GM18517 (cell line): ENCODE measurements around the gene HUWE1.
"Not testable (repeated sequence)": the region's sequence is repeated elsewhere in the genome, so short reads cannot be mapped to it uniquely, and the experiment has no call there.

Source experiments
- ATAC-seq: cut with Tn5 transposase; IDR thresholded peaks from one replicate; pipeline ENCODE4 v1.9.1; 2021; ENCODE audit warnings: mild to moderate bottlenecking, moderate library complexity; ENCODE audit not compliant: unreplicated experiment

Gene HUWE1, protein sequence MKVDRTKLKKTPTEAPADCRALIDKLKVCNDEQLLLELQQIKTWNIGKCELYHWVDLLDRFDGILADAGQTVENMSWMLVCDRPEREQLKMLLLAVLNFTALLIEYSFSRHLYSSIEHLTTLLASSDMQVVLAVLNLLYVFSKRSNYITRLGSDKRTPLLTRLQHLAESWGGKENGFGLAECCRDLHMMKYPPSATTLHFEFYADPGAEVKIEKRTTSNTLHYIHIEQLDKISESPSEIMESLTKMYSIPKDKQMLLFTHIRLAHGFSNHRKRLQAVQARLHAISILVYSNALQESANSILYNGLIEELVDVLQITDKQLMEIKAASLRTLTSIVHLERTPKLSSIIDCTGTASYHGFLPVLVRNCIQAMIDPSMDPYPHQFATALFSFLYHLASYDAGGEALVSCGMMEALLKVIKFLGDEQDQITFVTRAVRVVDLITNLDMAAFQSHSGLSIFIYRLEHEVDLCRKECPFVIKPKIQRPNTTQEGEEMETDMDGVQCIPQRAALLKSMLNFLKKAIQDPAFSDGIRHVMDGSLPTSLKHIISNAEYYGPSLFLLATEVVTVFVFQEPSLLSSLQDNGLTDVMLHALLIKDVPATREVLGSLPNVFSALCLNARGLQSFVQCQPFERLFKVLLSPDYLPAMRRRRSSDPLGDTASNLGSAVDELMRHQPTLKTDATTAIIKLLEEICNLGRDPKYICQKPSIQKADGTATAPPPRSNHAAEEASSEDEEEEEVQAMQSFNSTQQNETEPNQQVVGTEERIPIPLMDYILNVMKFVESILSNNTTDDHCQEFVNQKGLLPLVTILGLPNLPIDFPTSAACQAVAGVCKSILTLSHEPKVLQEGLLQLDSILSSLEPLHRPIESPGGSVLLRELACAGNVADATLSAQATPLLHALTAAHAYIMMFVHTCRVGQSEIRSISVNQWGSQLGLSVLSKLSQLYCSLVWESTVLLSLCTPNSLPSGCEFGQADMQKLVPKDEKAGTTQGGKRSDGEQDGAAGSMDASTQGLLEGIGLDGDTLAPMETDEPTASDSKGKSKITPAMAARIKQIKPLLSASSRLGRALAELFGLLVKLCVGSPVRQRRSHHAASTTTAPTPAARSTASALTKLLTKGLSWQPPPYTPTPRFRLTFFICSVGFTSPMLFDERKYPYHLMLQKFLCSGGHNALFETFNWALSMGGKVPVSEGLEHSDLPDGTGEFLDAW (N-terminal part only)

DNA sequence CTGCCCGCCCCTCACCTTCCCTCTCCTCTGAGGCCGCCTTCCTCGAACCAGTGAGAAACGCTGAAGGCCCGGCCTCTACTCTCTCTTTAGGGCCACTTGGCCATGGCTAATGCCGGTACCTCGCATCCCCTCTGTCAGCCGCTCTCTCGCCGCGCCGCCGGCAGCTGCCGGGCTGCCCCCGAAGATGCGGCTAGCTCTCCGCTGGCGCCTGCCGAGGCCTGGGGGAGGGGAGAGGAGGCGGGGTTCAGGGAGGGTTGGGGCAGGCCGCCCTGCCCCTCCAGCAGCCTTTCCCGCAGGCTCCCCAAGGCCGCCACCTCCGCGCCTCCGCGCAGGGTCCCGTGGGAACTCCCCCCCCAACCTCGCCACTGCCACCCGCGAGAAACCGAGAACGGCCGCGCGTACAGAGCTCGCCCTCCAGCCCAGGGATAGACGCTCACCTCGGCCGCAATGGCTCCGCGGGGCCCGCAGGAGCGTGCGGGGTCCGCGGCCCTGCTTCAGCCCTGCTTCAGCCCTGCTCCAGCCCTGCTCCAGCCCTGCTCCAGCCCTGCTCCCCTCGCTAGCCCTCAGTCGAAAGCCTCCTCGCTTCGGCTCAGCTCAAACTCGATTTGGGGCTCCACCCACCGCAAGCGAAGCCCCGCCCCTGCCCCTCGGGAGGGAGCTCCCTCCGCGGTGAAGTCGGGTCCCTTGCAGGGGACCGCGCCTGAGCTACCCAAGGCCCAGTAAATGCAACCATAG, at the start of gene HUWE1:
Gene HUWE1, minus strand, starts transcription at position 569 of the 735 bp plus-strand sequence. CDS start 32,612 bp downstream, outside the sequence.
- ATAC-seq: peak; percentile 31

DNA sequence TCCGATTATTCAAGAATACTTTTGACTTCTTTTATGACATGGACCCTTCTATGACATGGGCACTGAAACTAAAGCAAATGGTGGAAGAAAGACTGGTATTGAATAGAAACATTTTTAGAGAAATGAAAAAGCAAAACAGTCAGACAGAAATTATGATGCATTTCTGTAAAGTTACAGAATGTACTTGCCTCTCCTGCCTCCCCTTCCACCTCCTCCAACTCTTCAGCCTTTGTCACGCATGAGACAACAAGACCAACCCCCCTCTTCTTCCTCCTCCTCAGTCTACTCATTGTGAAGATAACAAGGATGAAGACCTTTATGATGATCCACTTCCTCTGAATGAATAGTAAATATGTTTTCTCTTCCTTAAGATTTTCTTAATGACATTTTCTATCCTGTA, 46.3 kb upstream of the HUWE1 start:
- peak; percentile 66 for ATAC-seq

DNA sequence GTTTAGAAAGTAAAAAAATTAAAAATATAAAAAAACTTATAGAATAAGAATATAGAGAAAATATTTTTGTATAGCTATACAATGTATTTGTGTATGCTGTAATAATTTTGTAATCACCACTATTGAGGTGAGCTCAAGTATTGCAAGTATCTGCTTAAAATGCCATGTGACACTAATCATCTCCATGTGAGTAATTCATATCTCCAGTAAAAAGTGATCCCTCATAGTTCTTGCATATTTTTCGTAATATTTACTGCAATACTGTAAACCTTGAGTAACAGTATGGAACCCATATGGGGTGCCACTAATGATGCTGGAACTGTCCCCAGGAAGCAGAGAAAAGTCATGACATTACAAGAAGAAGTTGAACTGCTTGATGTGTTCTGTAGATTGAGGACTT, 43.2 kb upstream of the HUWE1 start:
- ATAC-seq: no peak

DNA sequence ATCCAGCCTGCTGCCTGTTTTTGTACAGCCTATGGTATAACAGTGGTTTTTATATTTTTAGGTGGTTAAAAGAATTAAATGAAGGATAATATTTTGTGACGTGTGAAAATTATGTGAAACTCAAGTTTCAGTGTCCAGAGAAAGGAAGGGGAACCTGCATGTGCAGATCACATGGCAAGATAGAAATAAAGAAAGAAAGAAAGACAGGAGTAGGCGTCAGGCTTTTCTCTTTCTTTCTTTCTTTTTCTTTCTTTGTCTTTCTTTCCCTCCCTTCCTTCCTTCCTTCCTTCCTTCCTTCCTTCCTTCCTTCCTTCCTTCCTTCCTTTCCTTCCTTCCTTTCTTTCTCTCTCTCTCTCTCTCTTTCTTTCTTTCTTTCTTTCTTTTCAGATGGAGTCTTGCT, 42.0 kb upstream of the HUWE1 start:
- no peak for ATAC-seq

DNA sequence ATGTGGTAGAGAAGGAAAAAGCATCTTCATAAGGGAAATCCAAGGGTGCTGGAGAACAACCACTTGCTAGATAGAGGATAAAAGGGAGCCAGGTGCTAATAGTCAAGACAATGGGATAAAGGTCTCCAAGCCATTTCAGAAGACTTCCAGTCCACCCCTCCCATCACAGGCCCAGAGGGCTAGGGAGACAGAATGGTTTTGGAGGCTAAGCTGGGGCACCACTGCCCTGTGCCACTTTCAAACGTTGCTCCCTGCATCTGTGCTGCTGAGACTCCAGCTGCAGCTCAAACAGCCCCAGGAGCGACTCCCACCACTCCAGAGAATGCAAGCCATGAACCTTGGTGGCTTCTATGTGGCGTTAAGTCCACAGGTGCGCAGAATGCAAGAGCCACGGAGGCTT, 38.4 kb upstream of the HUWE1 start:
- ATAC-seq: no peak

DNA sequence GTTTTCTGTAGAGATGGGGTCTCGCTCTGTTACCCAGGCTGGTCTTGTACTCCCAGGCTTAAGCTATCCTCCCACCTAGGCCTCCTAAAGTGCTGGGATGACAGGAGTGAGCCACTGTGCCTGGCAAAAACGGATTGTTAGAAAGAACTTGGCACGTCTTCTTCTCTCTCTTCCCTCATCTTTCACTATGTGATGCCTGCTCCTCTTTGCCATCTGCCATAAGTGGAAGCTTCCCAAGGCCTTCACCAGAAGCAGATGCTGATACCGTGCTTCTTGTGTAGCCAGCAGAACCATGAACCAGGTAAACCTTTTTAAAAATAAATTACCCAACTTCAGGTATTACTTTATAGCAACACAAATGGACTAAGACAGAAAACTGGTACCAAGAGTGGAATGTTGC, 36.9 kb upstream of the HUWE1 start:
- ATAC-seq: no peak

DNA sequence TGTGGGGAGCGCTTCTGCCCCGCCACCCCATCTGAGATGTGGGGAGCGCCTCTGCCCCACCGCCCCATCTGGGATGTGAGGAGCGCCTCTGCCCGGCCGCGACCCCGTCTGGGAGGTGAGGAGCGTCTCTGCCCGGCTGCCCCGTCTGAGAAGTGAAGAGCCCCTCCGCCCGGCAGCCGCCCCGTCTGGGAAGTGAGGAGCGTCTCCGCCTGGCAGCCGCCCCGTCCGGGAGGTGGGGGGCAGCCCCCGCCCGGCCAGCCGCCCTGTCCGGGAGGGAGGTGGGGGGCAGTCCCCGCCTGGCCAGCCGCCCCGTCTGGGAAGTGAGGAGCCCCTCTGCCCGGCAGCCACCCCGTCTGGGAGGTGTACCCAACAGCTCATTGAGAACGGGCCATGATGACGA, 35.1 kb upstream of the HUWE1 start:
- ATAC-seq: not testable (repeated sequence)

DNA sequence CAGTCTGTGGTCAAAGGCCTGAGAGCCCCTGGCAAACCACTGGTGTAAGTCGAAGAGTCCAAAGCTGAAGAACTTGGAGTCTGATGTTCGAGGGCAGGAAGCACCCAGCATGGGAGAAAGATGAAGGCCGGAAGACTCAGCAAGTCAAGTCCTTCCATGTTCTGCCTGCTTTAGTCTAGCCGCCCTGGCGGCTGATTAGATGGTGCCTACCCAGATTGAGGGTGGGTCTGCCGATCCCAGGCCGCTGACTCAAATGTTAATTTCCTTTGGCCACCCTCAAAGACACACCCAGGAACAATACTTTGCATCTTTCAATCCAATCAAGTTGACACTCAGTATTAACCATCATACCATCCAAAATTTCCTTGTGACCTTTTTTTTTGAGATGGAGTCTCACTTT, 33.1 kb upstream of the HUWE1 start:
- ATAC-seq: not testable (repeated sequence)

DNA sequence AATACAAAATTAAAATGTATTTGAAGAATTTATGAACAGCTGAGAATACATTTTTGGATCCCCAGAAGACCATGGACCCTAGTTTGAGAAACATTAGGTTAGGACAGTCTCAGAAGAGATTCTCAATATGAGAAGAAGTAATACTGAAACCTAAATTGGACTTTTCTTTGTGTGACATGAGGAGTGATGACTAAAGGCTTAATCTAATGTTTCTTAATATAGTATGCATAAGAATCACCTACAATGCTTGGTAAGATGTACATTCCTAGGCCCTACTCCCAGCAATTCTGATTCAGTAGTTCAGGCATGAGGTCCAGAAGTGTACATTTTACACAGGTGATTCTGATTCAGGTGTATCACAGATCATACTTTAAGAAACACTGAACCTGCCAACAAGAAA, 31.6 kb upstream of the HUWE1 start:
- ATAC-seq: no peak

DNA sequence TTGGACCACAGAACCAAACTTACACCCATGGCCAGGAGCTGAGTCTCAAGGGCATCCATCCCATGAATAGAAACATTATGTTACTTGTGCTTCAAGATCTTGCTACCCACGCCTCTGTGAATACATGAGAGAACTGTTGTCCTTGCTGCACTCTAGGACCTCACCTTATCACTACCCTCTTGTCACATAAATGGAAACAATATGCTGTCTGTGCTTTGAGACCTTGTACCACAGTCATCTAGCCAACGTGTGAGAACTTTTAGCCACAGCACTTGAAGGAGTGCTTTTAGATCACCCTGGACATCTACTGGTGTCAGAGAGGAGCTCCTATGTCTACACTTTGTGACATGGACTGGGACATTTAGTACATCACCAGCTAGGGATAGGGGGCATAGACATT, 30.7 kb upstream of the HUWE1 start:
- no peak for ATAC-seq

DNA sequence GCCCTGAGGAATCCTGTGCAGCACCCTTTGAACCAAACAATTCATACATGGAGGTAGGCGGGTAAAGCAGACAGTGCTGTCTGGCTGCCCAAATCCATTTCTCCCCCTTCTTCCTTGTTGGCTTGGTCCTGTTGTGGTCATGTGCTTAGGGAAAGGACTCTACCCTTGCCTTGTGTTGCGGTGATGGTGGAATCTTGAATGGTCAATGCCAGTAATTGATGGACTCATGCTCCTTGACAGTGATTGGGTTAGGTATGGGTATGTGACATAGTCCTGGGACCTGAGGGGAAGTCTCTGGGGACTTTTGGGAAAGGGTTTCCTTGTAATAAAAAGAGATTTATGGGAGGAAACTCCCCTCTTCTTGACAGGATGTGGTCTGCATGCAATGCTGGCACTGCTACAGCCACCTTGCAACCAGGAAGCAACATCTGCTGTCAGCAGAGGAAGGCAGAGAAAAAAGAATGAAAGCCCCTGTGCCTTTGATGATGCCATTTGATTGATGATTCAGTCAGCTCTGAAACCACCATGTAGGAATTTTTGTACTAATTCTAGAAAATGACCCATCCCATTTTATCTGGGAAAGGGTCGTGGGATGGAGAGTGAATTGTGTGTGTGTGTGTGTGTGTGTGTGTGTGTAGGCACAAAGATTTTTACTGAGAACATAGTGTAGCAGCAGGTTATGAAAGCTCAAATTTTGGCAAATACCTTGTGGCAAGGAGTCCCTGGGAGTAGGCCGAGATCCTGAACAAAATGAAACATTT, 30.0 kb upstream of the HUWE1 start:
- ATAC-seq: peak; percentile 30

DNA sequence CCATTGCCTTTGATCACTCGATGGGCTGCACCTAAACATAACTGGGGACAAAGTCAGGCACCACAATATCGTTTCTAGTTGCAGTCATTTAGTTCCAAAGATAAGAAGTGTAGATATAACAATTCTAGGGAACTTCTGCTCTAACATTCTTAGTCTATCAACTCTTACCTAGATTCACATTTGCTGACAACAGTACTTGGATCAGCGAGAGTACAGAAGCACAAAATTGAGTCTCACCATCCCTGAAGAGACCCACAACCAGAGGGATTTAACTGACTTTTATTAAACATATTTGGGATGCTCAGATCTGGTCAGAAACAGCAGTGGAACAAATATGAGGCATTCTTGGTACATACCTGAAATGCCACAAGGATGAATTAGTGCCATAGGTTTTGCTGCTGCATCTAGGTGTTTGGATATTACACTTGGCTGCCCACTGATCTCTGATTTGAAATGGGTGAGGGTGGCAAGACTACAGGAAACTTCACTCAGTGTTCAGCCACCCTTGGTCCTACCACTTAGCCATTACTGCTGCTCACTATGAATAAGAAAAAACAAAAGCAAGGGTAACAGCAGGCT, 28.9 kb upstream of the HUWE1 start:
- no peak for ATAC-seq

DNA sequence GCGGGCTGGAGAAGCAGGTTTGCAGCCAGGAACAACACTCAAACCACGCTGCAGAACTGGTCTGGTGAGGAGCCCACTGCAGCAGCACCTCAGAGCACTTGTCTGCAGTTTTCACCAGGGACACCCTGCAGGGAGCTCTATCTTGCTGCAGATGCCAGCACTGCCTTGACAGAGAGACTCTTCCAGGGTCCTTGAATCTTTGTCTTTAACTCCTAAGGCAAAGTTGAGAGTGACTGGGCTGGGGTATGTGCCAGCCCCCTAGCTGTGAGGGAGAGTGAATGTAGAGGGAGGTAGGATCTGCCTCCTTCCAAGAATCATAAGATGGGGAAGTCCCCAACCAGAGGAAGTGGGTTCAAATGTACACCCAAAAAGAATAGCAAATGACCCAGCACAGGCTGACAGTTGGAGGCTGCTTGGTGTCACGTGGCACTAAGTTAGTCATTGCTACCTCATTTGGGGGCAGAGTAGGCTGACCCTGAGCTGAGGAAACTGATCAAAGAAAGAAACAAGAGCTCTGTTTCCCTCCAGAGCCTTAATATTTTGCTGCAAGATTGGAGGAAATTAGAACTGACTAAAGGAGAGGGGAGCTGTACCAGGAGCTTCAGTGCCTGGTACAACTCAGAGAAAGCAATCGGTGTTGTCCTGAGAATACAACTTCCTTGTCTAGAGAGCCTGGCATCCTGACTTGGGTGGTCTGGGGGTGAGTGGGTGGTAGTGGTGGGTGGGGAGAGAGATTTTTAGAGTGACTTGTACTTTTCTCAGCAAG, 28.2 kb upstream of the HUWE1 start:
- ATAC-seq: peak; percentile 73

DNA sequence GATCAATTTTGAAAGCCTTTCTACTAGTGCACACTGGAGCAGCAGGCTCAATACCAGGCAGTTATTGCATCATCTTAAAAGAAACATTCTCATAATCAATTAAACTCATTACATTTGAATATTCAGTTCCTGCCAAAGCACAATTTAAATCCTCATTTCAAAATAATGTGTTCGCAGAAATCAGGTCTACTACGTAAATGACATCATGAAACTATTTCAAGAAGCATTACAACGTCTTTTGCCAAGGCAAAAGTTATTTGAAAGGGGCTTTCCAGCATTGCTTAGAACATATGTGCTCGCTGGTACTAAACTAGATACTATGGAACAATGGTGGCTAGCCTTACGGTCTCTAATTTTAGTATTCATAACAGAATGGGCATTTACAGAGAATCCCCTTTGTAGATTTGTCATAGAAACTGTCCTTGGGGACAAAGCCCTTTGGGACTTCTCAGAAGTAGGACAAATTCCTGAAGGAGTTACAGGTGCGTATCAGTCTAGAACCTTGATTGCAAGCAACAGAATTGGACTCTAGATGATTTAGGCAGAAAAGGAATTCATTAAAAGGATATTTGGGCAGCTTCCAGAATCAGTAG, 27.6 kb upstream of the HUWE1 start:
- ATAC-seq: peak; percentile 16

DNA sequence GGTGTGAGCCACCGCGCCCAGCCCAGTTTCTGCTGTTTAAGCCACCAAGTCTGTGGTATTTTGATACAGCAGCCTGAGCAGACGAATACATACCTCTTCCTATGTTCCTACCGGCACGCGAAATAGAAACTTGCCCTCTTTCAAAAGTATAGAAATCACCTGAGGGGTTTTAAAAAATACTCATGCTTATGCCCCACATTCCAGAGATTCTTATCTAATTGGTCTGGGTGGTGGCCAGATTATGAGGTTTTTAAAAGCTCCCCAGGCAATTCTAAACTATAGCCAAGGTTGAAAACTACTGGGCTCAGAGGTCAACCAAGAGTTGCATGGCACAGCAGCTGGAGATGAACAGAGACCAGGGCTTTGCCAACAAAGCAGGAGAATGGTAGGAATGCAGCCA, 24.9 kb upstream of the HUWE1 start:
- ATAC-seq: no peak

DNA sequence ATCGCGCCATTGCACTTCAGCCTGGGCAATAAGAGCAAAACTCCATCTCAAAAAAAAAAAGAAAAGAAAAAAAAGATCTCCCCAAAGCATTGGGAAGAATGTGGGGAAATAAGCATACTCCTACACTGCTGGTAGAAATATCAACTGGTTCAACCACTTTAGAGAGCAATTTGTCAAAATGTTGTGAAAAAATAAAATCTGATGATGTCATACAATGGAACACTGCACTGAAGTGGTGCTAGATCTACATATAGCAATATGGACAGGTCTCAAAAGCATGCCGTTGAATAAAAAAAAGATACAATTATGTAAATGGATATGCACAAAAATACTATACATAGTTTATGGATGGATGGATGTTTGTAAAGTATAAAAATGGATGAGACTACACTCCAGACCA, 18.3 kb upstream of the HUWE1 start:
- no peak for ATAC-seq

DNA sequence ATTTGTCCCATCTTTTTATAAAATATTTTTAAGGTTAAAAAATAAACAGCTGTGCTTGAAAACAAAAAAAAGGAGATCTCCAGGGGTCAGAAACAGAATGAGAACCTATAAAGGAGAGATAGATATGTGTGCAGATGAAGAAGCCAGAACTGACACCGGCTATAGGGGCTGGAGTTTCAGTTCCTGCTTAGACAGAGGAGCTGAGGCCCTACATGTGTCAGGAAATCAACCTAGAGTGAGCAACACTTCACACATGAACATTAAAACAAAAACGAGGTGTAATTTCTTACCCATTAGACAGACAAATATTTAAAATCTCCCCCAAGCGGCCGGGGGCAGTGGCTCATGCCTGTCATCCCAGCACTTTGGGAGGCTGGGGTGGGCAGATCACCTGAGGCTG, 17.8 kb upstream of the HUWE1 start:
- peak; percentile 65 for ATAC-seq

DNA sequence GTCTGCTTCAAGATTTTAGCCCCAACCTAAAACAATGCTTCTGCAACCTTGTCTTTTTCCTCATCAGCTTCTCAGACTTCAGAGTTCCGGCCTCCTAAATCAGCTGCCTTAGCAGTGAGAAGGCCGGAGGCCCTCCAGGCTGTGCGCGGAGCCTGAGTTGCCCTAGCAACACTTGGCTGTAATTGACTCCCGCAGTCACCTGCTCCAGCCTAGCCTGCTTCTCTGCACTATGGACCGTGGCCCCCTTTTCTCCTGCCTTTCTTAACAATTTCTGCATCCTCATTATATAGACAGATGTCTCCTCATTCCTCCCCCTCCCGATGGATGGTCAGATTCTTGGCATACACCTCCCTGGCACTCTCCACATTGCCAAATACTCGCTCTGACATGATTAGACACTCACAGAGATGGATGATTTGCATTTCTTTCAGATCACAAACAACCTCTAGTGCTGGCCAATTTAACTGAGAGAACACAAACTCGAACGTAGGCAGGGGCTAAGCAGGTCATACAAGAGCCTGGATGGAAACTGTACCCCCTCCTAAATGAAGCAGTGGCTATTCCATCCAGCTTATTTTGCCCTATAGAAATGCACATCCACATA, 9.5 kb upstream of the HUWE1 start:
- no peak for ATAC-seq
